Suppressor macrophage (primary cell): ENCODE data around the gene CAPSL.
"Not testable (repeated sequence)": the region's sequence is repeated elsewhere in the genome, so short reads cannot be mapped to it uniquely, and the experiment has no call there.

Experiments
- DNase-seq, 4 experiments: peaks; one replicate each; pipeline ENCODE4 v3.0.0-alpha.2; 2020 to 2022
- total RNA-seq, 17 experiments: gene quantifications; one replicate each; lab custom pipeline; 2026; ENCODE audit warnings: mixed read lengths in 6 of 17, inconsistent platforms in 3 of 17; lab: John Stamatoyannopoulos, UW

Gene CAPSL
- 0 to 0.25 (median 0.05) reads per million in 17 experiments for total RNA-seq

- DNase-seq: peak; percentile 19 to 46 (median 32)
These were observed at the start of gene CAPSL for GRCh38 chr5:35938568-35939227. Gene CAPSL, minus strand, starts transcription at chr5:35938622. Its CDS starts 17,502 bp downstream, at chr5:35921120.

DNA sequence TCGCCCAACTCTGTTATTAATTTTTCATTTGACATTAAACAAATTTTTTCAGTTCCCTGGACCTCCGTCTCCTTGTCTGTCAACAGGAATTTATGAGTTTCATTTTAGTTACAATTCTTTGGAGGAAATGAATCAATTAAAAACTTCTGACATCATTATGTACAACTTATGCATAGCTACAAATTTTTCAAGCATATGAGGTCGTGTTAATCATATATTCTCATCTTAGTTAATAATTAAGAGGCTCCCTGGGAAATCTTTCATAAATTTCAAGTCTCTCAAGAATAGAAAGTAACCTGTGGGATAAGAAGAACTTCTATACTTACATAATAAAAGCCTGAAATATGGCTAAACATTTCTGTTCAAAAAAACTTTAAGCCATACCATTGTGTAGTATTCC is 49.4 kb upstream of the CAPSL start:
- DNase-seq: no peak

DNA sequence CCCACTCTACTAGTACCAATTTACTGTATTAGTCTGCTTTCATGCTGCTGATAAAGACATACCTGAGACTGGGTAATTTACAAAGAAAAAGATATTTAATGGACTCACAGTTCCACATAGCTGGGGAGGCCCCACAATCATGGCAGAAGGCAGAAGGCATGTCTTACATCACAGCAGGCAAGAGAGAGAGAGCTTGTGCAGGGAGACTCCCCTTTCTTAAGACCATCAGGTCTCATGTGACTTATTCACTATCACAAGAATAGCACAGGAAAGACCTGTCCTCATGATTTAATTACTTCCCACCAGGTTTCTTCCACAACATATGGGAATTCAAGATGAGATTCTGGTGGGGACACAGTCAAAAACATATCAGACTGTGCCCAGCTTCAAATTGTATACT is 41.3 kb upstream of the CAPSL start:
- peak; percentile 25 to 60 (median 56) for DNase-seq

DNA sequence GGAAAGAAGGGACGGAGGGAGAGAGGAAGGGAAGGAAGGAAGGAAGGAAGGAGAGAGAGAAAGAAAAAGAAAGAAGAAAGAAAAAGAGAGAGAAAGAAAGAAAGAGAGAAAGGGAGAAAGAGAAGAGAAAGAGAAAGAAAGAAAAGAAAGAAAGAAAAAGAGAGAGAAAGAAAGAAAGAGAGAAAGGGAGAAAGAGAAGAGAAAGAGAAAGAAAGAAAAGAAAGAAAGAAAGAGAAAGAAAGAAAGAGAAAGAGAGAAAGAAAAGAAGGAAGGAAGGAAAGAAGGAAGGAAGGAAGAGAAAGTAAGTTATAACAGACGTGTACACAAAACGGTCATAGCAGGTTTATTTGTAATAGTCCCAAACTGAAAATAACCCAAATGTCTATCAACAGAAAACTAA is 38.4 kb upstream of the CAPSL start:
- DNase-seq: not testable (repeated sequence)

DNA sequence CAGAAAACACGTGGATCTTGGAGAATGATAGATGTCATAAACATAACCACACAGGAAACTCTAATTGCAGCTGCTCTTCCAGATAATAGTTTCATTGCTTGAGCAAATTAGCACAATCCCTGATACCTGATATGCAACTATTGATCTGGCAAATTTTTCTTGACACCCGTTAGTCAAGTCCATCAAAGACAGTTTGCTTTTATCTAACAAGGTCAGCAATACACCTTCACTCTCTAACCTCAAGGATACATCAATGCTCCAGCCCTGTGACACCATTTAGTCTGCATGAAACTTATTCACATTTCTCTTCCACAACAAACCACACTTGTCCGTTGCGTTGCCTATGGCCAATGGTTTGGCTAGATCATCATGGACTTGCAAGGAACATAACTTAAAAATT is 36.1 kb upstream of the CAPSL start:
- DNase-seq: no peak

GRCh38 chr5:35971878-35972210 is 33.4 kb upstream of the CAPSL start:
- no peak for DNase-seq

GRCh38 chr5:35971186-35971877 is 32.9 kb upstream of the CAPSL start:
- DNase-seq: no peak

DNA sequence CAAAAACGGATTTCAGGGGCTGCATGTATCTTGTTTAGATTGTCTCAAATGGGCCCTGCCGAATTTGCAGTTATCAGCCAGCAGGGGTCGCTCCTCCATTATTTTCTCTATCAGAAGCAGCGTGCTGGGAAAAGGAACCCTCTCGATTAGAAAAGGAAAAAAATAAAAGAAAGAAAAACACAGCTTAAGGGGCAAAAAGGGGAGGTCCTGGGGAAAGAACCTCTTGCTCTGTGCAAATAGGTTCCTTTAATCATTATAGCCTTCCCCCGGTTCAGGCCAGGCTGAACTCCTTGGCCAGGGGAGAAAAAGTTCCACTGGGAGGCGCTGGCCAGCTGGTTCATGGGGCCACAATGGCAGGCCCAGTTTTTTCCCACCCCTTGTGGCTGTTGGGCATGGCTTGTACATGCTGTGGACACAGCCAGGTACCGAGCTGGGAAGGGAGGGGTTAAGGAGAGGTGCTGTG is 25.0 kb upstream of the CAPSL start:
- DNase-seq: peak; percentile 22 to 64 (median 42)

DNA sequence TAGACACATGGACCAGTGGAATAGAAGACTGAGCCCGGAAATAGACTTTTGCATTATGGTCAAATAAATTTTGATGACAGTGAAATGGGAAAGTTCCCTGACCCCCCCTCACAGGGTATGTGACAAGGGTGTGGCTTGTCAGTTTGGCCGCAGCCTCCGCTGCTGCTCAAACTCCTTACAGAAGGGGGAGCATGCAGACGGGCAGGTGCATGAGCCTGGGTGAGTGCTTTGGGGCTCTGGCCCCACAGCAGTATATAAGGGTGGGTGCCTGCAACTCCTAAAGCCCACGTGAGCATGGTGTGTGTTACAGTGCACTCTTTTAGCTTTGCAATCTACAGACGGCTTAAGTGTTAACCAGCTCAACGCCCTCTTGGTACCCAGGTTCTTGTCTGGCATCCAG is 21.9 kb upstream of the CAPSL start:
- DNase-seq: no peak

DNA sequence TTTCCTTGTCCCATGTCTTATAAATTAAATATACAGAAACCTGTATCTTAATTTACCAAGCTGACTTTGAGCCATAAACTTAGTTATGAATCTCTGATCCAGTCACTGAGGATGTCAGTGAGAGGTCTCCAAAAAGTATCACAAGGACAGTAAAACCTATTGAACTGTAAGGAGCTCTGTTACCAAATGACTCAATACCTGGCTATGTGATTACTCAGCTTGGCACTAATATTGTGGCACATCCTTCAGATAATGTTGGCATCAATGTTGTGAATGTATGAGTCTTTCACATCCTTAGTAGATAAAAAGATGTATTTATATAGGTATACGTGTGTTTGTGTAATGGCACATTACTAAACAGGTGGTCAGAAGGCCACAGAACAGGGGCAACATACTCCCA is 18.0 kb upstream of the CAPSL start:
- no peak for DNase-seq

GRCh38 chr5:35954175-35954574 is 15.8 kb upstream of the CAPSL start:
- no peak for DNase-seq

DNA sequence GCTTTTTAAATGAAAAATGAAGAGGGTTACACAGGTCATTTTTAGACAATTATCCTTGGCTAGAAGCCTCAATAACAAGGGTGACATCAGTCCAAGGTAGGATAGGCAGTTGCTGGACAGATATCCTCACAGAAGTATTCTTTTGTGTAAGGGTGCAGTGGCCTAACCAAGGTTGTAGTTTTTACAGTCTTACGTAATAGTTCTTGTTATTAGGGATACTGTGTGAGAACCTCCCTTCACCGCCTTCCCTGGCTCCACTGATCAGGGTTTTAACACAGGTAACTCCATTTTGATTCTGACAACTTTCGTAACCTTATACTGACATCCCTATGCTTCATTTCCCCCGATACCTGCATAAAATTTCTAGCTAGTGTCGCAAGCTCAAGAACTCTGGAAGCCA is 8.7 kb upstream of the CAPSL start:
- DNase-seq: no peak

GRCh38 chr5:35939639-35940038 is 1.2 kb upstream of the CAPSL start:
- DNase-seq: no peak

GRCh38 chr5:35926389-35927051 is 11.9 kb downstream of the CAPSL start:
- peak; percentile 70 to 78 (median 75) for DNase-seq

GRCh38 chr5:35924950-35925722 is 13.3 kb downstream of the CAPSL start:
- DNase-seq: peak; percentile 66 to 86 (median 77)

DNA sequence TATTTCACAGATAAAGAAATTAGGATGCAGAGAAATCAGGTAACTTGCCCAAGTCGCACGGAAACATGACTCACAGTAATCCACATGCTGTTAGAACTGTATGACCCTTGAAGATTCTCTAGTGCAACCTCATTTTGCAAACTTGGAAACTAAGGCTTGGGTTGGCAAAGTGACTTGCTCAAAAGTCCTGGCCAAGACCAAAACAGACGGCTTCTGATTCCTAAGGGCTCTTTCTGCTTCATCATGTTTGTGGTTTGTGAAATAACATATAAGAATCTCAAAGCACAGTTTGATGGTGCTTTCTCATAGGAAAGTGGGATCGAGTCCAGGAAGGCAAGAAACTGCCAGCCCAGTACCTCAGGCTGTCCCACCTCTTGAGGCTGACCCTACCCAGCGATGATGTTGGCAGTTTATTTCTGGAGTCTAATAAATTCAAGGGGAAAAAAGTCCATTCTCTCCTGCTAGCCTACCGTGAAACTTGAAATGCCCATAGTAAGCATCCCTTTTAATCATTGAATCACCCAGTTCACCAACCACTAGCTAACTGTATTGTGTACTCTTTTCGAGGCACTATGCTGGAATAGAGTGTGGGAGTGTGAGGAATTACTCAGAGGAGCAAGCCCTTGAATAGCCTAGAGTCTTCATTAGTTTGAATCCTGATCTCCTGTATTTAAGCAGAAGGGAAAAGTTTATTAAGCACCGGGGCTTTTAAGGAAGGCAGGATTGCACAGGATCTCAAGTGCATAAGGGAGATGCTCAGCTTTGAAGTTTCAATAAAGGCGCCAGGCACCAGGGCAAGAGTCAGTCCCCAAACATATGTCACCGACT is 14.1 kb downstream of the CAPSL start:
- DNase-seq: no peak

DNA sequence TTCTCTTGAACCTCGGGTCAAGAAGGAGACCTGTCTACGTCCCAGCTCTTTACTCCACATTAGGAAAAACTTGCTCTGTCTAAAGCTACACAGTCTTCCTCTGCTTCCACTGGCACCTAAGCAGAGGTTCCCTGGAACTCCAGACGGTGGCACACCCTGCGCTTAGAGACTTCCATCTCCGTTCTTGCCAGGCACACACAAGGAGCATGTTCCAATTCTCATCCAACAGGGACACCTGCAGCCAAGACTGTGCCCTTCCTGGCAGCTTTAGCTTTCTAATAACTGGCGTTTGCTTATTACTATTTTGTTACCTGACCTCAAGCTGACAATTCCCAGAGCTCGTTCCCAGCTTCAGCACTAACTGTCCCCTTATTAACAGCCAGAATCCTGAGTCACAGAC is 16.0 kb downstream of the CAPSL start:
- DNase-seq: no peak

- DNase-seq: no peak
These were observed 16.5 kb downstream of the CAPSL start for GRCh38 chr5:35921930-35922329.

DNA sequence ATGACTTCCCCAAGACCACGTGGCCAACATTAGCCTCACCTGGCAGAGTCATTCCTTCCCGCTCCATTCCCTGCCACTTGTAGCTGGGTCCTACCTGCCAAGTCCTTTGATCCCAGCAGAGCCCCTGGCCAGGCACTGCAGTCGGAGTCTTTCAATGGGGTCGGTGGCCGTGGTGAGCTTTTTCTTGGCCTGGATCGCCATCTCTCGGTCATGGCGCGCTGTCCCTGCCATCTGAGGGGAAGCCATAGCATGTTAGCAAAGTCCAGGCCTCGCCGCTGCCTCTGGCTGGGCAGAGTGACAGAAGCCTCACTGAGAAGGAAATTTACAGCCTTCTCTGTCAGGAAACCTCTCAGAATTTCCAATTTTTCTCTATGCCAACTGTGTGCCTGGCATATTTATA is 17.5 kb downstream of the CAPSL start:
- DNase-seq: no peak

DNA sequence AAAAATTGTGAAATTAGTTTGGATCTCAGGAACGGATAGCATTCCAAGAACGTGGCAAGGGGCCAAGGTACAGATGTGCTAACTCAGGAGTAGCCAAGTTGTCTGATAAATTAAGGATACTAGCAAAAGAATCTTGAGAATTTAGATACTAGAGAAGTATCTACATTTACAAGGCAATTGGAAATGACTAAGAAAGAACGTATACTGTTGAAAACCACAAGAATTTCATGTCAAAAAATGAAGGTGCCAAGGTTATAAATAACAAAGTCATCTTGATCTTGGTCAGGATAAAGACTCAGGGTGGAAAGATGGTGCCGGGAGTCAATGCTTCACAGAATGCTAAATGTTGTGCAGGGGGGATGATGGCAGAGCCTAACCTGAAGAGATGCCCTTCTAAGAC is 19.2 kb downstream of the CAPSL start:
- no peak for DNase-seq

DNA sequence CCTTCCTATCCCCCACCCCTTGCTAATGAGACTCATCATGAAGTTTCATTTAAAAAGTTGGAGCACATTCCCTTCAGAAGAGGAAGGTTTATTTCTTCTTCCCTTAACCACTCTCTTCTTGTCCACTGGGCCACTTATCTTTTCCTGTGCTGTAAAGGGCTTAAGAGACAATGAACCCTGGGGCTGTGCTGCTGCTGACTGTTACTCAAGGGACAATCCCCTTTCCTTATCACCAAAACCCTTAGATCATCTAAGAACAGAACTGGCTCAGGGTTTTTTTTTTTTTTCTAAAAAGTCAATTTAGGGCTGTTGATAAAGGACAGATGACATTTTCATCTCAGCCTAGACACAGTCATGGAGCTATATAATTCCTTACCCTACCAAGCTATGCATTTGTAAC is 29.6 kb downstream of the CAPSL start:
- no peak for DNase-seq

DNA sequence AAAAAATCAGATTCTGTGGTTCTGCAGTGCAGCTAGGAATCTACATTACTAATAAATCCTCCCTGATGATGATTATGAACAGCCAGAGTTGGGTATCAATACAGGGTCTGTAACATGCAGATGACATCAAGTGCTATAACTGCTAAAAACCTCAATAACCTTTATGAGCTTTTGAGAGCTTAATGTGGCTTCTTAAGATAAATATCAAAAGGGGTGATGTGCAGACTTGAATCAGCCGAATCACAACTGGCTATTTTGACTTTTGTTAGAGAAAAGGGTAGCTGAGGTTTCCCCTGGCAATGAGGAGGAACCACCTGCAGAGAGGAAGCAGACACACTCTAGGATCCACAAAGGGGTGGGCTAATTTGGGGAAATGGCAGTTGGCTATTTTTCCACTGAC is 30.2 kb downstream of the CAPSL start:
- no peak for DNase-seq
